ENCODE measurements around the gene DHRSX. TPM values are rescaled to one million over a fixed set of nuclear protein-coding genes. Genes with fewer than 3 reads are reported as not detected.
"Not testable (repeated sequence)": the region's sequence is repeated elsewhere in the genome, so short reads cannot be mapped to it uniquely, and the experiment has no call there.

The DHRSX gene
- total RNA-seq, 1 experiment from 2014 or later = 23.9 TPM

DNA sequence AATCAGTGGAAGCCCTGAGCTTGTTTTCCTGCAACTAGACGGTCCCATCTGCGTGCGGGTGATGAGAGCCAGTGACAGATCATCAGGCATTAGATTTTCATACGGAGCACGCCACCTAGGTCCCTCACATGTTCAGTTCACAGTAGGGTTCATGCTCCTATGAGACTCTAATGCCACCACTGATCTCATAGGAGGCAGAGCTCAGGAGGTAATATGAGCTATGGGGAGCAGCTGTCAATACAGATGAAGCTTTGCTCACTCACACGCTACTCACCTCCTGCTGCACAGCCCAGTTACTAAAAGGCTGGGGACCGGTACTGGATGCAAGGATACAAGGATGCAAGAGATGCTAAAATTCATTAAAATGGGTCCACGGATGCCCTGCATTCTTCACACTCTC, 61.2 kb downstream of the DHRSX start:
- Histone ChIP-seq H3K36me3 (peaks cover 7% of the 10 kb centered on the region), H3K9me3 (replicated peaks) (no peaks in the 10 kb centered on the region), H3K27ac (no peak overlapping the region), H3K4me3 (no peak overlapping the region), H3K4me1 (replicated peaks) (no peaks in the 10 kb centered on the region), H3K27me3 (replicated peaks) (no peaks in the 10 kb centered on the region)
- no peak for DNase-seq (ENCODE audit: low read depth in 1 of 2, low spot score in 2 of 2)

DNA sequence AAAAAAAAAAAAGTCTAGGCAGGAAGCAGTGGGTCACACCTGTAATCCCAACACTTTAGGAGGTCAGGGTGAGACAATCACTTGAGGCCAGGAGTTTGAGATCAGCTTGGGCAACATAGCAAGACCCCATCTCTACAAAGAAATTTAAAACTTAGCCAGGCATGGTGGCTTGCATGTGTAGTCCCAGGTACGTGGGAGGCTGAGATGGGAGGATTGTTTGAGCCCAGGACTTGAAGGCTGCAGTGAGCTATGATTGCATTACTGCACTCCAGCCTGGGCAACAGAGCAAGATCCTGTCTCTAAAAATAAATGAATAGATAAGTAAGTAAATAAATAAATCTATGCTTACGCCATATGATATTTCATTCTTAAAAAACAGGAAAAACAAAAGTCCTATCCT, 65.3 kb downstream of the DHRSX start:
- Histone ChIP-seq H3K27me3 (replicated peaks) (no peaks in the 10 kb centered on the region), H3K9me3 (replicated peaks) (no peaks in the 10 kb centered on the region), H3K4me1 (replicated peaks) (no peaks in the 10 kb centered on the region), H3K36me3 (peaks cover 10% of the 10 kb centered on the region), H3K4me3 (no peak overlapping the region), H3K27ac (no peak overlapping the region)
- DNase-seq (ENCODE audit: low read depth in 1 of 2, low spot score in 2 of 2) = no peak

DNA sequence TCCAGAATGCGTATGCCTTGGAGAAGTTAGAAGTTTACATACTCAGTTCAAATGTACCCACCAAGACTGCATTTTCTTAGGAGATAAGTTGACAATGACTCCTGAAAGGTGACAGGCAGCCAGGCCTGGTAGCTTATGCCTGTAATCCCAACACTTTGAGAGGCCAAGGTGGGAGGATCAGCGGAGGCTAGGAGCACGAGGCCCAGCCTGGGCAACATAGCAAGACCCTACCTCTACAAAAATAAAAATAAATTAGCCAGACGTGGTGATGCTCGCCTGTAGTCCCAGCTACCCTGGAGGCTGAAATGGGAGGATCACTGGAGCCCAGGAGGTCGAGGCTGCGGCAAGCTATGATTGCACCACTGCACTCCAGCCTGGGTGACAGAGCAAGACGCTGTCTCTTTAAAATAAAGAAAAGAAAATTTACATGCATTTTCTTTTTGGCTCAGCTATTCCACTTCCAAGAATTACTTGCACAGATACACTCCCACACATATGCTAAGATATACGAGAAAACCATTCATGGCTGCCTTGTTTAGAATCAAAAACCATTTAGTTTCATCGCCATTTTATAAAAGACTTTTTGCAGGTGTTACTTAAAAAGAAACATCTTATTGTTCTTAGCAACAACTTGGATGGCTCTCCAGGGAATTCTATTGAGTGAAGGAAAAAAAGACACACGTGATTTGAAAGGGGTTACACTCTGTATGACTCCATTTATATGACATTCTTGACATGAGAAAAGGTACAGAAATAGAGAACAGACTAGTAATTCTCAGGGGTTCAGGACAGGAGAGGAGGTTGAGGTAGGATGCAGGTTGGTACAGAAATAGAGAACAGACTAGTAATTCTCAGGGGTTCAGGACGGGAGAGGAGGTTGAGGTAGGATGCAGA, 66.3 kb downstream of the DHRSX start:
- Histone ChIP-seq H3K27me3 (replicated peaks) (no peaks in the 10 kb centered on the region), H3K27ac (no peak overlapping the region), H3K9me3 (replicated peaks) (no peaks in the 10 kb centered on the region), H3K4me1 (replicated peaks) (no peaks in the 10 kb centered on the region), H3K4me3 (no peak overlapping the region), H3K36me3 (peaks cover 3% of the 10 kb centered on the region)
- no peak for DNase-seq (ENCODE audit: low read depth in 1 of 2, low spot score in 2 of 2)

DNA sequence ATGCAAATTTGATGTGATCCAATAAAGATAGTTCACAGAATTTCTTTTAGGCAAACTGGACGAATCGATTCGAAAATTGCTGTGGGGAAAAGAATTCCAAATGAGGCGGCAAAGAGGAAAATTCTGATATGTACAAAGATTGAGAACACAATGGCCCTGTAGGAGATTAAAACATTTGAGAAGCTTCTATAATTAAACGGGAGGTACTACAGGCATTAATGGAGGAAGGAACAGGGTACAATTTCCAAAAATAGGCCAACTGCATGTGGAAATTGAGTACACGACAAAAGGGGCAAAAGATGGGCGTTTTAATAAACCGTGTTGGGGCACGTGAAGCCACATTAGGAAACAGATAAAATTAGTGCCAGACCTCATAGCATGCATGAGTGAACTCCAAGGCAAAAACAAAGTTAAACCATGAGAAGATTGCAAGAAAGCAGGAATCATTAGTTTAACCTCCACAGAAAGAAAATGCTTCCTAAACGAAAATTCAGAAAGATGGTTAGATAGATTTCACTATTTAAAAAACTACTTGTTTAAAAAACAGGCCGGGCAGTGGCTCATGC, 68.4 kb downstream of the DHRSX start:
- H3K4me1 ChIP-seq (replicated peaks) = no peaks in the 10 kb centered on the region
- DNase-seq (ENCODE audit: low read depth in 1 of 2, low spot score in 2 of 2) = no peak
- H3K4me3 ChIP-seq = no peak overlapping the region
- no peaks in the 10 kb centered on the region for H3K27me3 ChIP-seq (replicated peaks)
- 0 out of 2 replicates have a peak, but pooled peaks cover 3% of the 10 kb centered on the region for H3K36me3 ChIP-seq
- H3K9me3 ChIP-seq (replicated peaks) = no peaks in the 10 kb centered on the region
- no peak overlapping the region for H3K27ac ChIP-seq

DNA sequence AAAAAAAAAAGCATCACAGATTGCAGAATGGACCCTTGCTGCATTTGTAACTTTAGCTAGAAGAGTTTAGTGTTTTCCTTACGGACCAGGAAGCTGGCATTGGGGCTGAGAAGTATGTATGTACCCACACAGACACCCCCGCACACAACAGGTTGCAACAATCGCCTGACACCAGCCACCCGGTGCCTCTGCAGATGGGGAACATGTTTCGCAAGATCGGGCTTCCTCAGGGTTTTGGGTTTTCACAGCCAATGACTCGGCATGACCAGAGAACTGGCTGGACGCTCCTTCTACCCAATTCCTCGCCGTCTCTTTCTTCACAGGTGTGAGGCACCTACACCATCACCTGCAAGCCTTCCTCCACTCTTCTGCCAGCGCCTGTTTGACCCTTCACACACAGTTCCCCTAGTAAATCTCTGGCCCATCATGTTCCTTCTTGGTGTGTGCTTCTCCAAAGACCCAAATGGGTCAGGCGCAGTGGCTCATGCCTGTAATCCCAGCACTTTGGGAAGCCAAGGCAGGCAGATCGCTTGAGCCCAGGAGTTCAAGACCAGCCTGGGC, 70.4 kb downstream of the DHRSX start:
- Histone ChIP-seq H3K27ac (no peak overlapping the region), H3K9me3 (replicated peaks) (no peaks in the 10 kb centered on the region), H3K4me1 (replicated peaks) (no peaks in the 10 kb centered on the region), H3K27me3 (replicated peaks) (no peaks in the 10 kb centered on the region), H3K4me3 (no peak overlapping the region), H3K36me3 (0 out of 2 replicates have a peak, but pooled peaks cover 3% of the 10 kb centered on the region)
- no peak for DNase-seq (ENCODE audit: low read depth in 1 of 2, low spot score in 2 of 2)

DNA sequence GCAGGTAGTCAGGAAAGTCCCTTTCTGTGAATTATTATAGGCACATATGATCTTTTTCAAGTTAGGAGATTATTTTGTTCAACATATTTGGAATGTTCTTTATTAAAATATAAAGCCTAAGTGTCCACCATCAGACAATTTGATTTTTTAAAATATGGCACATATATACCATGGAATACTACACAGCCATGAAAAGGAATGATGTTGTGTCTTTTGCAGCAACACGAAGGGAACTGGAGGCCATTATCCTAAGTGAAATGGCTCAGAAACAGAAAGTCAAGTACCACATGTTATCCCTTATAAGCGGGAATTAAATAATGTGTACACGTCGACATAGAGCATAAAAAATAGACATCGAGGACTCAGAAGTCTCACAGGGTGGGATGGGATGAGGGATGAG, 73.0 kb downstream of the DHRSX start:
- H3K9me3 ChIP-seq (replicated peaks) = no peaks in the 10 kb centered on the region
- H3K4me3 ChIP-seq = no peak overlapping the region
- H3K27me3 ChIP-seq (replicated peaks) = no peaks in the 10 kb centered on the region
- 0 out of 2 replicates have a peak, but pooled peaks cover 5% of the 10 kb centered on the region for H3K36me3 ChIP-seq
- 0 out of 2 replicates have a peak, but pooled peaks cover 3% of the 10 kb centered on the region for H3K4me1 ChIP-seq (replicated peaks)
- no peak overlapping the region for H3K27ac ChIP-seq
- DNase-seq (ENCODE audit: low read depth in 1 of 2, low spot score in 2 of 2) = no peak

DNA sequence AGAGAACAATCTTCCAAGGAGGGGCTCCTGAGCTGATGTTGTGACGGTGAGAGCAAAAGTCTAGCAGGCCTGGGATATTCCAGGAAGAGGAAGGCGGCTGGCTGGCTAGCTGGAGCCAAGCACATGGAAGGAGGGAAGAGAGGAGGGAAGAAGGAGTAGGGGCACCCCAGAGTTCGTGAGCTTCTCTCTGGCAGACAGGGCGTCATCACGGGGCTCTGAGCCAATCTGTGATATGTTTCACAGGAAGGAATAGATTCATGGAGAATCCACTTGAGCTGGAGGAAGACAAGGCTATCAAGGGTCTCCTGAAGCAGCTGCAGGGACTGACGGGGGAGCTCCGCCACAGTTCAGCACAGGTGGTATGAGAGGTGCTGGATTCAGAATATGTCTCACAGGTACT, 73.6 kb downstream of the DHRSX start:
- no peak for DNase-seq (ENCODE audit: low read depth in 1 of 2, low spot score in 2 of 2)
- H3K9me3 ChIP-seq (replicated peaks) = no peaks in the 10 kb centered on the region
- H3K27me3 ChIP-seq (replicated peaks) = no peaks in the 10 kb centered on the region
- 0 out of 2 replicates have a peak, but pooled peaks cover 5% of the 10 kb centered on the region for H3K36me3 ChIP-seq
- no peak overlapping the region for H3K27ac ChIP-seq
- 0 out of 2 replicates have a peak, but pooled peaks cover 3% of the 10 kb centered on the region for H3K4me1 ChIP-seq (replicated peaks)
- no peak overlapping the region for H3K4me3 ChIP-seq

DNA sequence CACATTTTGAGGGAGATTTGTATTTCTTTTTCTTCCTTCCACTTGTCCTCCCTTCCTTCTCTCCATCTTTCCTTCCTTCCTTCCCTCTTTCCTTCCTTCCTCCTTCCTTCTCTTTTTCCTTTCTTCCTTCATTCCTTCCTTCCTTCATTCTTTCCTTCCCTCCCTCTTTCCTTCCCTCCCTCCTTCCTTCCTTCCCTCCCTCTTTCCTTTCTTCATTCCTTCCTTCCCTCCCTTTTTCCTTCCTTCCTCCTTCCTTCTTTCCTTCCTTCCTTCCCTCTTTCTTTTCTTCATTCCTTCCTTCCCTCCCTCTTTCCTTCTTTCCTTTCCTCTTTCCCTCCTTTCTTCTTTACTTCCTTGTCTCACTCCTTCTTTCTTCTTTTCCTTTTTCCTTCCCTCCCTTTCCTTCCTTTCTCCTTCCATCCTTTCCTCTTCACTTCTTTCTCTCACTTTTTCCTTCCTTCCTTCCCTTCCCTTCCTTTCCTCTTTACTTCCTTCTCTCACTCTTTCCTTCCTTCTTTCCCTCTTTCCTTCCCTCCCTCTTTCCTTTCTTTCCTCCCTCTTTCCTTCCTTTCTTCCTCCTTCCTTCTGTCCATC, 74.4 kb downstream of the DHRSX start:
- Histone ChIP-seq H3K4me1 (replicated peaks) (0 out of 2 replicates have a peak, but pooled peaks cover 3% of the 10 kb centered on the region), H3K27ac (no peak overlapping the region), H3K36me3 (0 out of 2 replicates have a peak, but pooled peaks cover 5% of the 10 kb centered on the region), H3K27me3 (replicated peaks) (no peaks in the 10 kb centered on the region), H3K4me3 (no peak overlapping the region), H3K9me3 (replicated peaks) (no peaks in the 10 kb centered on the region)
- DNase-seq (ENCODE audit: low read depth in 1 of 2, low spot score in 2 of 2) = no peak

DNA sequence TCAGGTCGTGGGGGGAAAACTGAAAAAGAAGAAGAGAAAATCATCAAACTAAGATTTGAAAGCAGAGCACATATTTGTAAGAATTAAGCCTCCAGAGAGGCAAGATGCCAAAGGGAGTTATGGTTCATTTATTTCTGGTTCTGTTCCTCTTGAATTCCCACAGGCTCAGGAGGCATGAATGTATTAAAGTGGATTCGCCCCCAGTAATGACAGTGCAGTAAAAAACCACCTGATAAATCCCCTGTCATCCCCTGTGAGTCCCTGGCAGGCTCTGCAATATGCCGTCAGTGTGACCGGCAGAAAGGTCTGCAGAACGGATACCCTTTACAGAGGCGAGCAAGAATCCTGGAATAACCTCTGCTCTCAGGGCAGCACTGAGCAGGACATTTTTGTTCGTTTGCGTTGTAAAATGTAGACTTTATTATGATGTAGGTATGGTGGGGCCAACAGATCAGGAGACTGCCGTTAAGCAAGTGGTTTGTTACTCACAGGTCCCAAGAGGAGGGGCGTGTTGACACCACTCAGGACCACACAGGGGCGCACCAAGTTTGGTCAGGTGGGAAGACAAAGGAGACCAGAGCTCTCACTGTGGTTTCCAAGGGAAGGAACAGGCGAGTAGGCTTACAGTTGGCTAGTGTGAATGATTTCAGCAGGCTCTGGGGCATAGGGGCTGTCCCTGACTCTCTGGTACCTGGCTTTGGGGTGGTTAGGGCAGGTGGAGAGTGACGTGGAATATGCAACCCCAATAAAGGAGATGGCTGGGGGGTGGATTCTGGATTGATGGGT, 75.3 kb downstream of the DHRSX start:
- Histone ChIP-seq H3K9me3 (replicated peaks) (no peaks in the 10 kb centered on the region), H3K4me3 (no peak overlapping the region), H3K4me1 (replicated peaks) (0 out of 2 replicates have a peak, but pooled peaks cover 3% of the 10 kb centered on the region), H3K27ac (no peak overlapping the region), H3K27me3 (replicated peaks) (no peaks in the 10 kb centered on the region), H3K36me3 (0 out of 2 replicates have a peak, but pooled peaks cover 5% of the 10 kb centered on the region)
- no peak for DNase-seq (ENCODE audit: low read depth in 1 of 2, low spot score in 2 of 2)

DNA sequence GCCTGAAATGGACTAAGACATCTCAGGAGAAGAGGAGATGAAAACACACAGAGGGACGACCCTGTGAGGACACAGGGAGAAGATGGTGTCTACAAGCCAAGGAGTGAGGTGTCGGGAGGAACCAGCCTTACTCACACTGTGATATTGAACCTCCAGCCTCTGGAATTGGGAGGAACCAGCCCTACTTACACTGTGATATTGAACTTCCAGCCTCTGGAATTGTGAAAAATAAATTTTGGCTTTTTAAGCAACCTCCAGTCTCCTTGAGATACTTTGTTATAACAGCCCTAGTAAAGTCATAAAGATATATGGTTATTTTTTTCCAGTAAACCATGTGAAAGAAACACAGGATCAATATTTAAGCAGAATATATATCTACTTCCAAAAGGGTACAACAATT, 76.5 kb downstream of the DHRSX start:
- Histone ChIP-seq H3K4me3 (no peak overlapping the region), H3K9me3 (replicated peaks) (no peaks in the 10 kb centered on the region), H3K36me3 (0 out of 2 replicates have a peak, but pooled peaks cover 5% of the 10 kb centered on the region), H3K27ac (no peak overlapping the region), H3K27me3 (replicated peaks) (no peaks in the 10 kb centered on the region), H3K4me1 (replicated peaks) (0 out of 2 replicates have a peak, but pooled peaks cover 3% of the 10 kb centered on the region)
- DNase-seq (ENCODE audit: low read depth in 1 of 2, low spot score in 2 of 2) = no peak

DNA sequence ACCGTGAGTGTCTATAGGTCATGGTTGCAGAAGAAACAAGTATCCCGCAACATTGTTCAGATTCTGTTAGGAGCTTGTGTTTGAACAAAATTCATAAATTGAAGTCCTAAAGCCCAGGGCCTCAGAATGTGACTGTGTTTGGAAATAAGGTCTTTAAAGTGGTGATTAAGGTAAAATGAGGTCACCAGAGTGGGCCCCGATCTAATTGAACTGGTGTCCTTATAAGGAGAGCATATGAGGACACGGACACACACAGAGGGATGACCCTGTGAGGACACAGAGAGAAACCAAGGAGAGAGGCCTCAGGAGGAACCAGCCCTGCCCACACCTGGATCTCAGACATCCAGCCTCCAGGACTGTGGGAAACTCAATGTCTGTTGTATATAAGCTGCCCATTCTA, 76.9 kb downstream of the DHRSX start:
- Histone ChIP-seq H3K27ac (no peak overlapping the region), H3K36me3 (0 out of 2 replicates have a peak, but pooled peaks cover 5% of the 10 kb centered on the region), H3K27me3 (replicated peaks) (no peaks in the 10 kb centered on the region), H3K9me3 (replicated peaks) (no peaks in the 10 kb centered on the region), H3K4me3 (no peak overlapping the region), H3K4me1 (replicated peaks) (0 out of 2 replicates have a peak, but pooled peaks cover 3% of the 10 kb centered on the region)
- no peak for DNase-seq (ENCODE audit: low read depth in 1 of 2, low spot score in 2 of 2)

DNA sequence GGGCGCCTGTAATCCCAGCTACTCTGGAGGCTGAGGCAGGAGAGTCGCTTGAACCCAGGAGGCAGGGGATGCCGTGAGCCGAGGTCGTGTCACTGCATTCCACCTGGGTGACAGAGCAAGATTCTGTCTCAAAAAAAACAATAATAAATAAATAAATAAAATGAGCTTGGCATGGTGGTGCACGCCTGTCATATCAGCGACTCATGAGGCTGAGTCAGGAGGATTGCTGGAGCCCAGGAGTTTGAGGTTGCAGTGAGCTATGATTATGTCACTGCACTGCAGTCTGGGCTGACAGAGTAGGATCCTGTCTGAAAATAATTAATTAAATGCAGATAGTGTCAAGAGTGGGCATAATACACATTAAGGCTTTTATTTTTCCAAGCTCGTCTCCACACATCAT, 77.5 kb downstream of the DHRSX start:
- no peaks in the 10 kb centered on the region for H3K27me3 ChIP-seq (replicated peaks)
- peak in 1 of 2 experiments; percentile 6 for DNase-seq (ENCODE audit: low read depth in 1 of 2, low spot score in 2 of 2)
- no peak overlapping the region for H3K4me3 ChIP-seq
- 0 out of 2 replicates have a peak, but pooled peaks cover 3% of the 10 kb centered on the region for H3K4me1 ChIP-seq (replicated peaks)
- H3K9me3 ChIP-seq (replicated peaks) = no peaks in the 10 kb centered on the region
- H3K36me3 ChIP-seq = 0 out of 2 replicates have a peak, but pooled peaks cover 5% of the 10 kb centered on the region
- no peak overlapping the region for H3K27ac ChIP-seq

DNA sequence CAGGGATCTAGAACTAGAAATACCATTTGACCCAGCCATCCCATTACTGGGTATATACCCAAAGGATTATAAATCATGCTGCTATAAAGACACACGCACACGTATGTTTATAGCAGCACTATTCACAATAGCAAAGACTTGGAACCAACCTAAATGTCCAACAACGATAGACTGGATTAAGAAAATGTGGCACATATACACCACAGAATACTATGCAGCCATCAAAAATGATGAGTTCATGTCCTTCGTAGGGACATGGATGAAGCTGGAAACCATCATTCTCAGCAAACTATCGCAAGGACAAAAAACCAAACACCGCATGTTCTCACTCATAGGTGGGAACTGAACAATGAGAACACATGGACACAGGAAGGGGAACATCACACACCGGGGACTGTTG, 81.4 kb downstream of the DHRSX start:
- H3K27ac ChIP-seq = not testable (repeated sequence)

More for the DNA sequence above, 81.4 kb downstream of the DHRSX start:
- not testable (repeated sequence) for H3K36me3 ChIP-seq; H3K27me3 ChIP-seq (replicated peaks); H3K9me3 ChIP-seq (replicated peaks); DNase-seq (ENCODE audit: low read depth in 1 of 2, low spot score in 2 of 2); H3K4me1 ChIP-seq (replicated peaks); H3K4me3 ChIP-seq

Data from SJSA1 (cell line).